GM12874 (cell line): Measurements from ENCODE around the gene PRKAG3.

Experiments used
- TF ChIP-seq, protein P1 (sequence below): IDR thresholded peaks from 2 replicates; pipeline ENCODE4 v1.5.1; 2011; ENCODE audit warnings: low read depth, mild to moderate bottlenecking, control low read depth, low read length, moderate library complexity; ENCODE audit not compliant: insufficient read depth

Gene PRKAG3

DNA sequence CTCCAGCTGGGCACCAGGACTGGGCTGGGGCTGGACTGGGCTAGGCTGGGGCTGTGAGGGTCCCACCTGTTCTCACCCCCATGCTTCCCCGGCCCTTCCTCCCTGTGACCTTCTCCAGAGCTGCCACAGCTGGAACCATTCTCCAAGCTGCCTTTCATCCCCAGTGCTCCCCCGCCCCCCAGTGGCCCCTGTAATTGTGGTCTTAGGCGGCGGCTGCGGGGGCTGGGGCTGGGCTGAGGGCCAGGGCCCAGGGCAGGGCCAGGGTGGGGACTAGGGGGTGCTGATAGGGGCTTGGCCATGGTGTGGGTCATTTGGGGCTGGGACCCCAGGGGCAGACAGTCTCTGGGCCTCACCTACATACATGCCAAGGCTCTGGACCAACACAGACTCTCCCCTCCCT lies 46.3 kb upstream of the PRKAG3 start:
- TF ChIP-seq, protein P1, sequence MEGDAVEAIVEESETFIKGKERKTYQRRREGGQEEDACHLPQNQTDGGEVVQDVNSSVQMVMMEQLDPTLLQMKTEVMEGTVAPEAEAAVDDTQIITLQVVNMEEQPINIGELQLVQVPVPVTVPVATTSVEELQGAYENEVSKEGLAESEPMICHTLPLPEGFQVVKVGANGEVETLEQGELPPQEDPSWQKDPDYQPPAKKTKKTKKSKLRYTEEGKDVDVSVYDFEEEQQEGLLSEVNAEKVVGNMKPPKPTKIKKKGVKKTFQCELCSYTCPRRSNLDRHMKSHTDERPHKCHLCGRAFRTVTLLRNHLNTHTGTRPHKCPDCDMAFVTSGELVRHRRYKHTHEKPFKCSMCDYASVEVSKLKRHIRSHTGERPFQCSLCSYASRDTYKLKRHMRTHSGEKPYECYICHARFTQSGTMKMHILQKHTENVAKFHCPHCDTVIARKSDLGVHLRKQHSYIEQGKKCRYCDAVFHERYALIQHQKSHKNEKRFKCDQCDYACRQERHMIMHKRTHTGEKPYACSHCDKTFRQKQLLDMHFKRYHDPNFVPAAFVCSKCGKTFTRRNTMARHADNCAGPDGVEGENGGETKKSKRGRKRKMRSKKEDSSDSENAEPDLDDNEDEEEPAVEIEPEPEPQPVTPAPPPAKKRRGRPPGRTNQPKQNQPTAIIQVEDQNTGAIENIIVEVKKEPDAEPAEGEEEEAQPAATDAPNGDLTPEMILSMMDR = no peak

DNA sequence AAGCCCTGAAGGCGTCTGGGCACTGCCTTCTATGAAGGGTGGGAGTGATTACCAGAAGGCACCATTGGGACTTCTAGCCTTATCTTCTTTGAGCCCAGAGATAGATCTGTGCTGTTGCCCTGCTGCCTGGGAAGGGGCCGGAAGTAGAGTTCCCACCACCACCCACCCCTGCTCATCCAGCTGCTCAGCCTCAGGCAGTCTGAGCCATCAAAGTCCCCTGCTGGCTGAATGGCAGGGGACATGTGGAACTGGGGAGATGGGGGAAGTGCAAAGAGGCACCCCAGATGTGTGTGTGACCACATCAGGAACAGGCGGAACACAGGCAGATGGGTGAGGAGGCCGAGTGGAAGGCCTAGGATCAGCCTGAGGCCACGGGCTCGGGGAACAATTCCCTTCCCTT lies 45.7 kb upstream of the PRKAG3 start:
- TF ChIP-seq, protein P1 = no peak

DNA sequence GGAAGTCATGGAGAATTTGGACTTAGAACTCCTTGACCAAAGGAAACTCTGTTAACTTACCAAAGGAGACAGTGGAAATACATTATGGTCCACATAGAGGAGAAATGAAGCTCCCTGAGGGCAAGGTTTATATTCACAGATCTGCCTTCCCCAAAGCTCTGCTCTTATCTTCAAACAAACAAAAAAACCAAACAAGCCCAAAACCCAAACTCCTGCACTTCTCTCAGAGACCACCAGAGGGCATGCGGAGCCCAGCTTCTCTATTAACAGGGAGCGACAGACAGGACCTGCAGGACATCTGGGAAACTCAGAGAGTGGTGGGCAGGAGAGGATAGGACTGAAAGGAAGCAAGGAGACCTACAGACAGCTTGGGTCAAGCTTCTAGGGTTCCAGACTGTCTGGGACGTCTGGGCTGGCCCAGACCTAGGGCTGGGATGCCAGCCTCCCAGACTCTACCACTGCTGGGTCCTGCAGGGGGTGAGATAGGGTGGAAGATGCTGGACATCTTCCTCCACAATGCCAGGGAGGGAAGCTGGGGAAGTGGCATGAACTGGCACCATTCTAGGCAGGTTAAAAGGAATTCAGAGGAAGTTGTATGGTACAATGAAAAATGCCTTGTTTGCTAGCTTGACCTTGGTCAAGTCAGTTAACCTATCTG lies 45.1 kb upstream of the PRKAG3 start:
- TF ChIP-seq, protein P1 = peak; percentile 87

DNA sequence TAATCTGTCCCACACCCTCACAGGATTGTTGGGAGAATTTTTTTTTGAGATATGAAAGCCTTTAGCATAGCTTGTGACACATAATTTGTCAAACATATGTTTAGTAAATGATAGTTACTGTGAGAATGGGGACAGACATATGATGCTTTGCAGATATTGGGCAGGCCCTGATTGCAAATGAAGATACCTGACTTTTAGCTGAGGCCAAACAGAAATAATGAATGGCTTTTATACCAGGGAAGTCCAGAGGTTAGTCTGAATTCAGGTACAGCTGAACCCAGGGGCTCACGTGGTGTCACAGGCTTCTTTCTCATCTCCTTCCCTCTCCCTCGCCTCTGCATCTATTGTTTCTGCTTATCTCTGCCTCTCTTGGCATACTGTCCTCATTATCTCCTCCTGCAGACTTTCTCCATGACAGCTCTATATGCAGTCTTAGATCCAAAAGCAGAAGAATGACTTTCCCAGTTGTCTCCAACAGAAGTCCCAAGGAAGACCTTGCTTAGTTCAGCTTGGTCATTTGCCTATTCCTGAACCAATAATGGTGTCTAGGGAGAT lies 44.2 kb upstream of the PRKAG3 start:
- TF ChIP-seq, protein P1 = no peak

DNA sequence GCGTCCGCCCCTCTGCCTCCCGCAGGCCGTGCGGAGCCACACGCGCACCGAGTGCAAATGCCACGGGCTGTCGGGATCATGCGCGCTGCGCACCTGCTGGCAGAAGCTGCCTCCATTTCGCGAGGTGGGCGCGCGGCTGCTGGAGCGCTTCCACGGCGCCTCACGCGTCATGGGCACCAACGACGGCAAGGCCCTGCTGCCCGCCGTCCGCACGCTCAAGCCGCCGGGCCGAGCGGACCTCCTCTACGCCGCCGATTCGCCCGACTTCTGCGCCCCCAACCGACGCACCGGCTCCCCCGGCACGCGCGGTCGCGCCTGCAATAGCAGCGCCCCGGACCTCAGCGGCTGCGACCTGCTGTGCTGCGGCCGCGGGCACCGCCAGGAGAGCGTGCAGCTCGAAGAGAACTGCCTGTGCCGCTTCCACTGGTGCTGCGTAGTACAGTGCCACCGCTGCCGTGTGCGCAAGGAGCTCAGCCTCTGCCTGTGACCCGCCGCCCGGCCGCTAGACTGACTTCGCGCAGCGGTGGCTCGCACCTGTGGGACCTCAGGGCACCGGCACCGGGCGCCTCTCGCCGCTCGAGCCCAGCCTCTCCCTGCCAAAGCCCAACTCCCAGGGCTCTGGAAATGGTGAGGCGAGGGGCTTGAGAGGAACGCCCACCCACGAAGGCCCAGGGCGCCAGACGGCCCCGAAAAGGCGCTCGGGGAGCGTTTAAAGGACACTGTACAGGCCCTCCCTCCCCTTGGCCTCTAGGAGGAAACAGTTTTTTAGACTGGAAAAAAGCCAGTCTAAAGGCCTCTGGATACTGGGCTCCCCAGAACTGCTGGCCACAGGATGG lies 42.0 kb upstream of the PRKAG3 start:
- TF ChIP-seq, protein P1 = 0 out of 2 replicates have a peak, but pooled peaks have one; percentile 16

DNA sequence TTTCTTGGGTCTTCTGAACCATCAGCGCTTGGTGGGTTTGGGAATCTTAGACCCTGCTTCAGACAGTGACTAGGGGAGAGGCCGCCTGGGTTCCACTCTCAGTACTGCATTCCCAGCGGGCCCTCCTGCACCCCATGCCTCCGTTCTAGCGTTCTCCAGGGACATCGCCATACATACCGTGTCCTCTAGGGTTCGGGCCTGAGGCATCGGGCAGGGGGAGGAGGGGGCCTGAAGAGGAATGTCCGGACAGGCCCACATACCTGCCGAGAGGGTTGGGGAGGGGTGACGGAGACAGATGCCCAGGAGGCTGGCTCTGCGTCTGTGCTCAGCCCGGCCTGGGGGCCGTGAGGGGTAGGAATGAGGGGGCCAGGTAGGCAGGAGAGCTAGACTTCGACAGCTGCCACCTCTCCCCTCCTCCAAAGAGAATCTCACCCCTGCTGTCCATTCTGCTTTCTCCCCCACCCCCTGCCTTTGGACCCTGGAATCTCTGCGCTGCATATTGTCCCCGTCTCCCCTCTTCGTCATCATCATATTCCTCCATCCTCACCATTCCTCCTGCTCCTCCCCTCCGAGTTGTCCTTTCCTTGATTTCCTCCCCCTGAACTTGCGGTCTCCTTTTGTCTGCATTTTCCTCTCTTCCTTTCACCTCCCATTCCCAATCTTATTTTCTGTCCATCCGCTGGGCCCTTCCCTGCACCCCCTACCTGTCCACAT lies 41.2 kb upstream of the PRKAG3 start:
- TF ChIP-seq, protein P1 = no peak
